ENCODE measurements around the gene TMEM186.

- TF ChIP-seq EZH2phosphoT487 (IDR thresholded peaks at IDR 0.05; ENCODE audit: low read depth): no peak
- no peak for TF ChIP-seq CTCF (IDR thresholded peaks at IDR 0.05; ENCODE audit: low read depth, low read length)
Observed at GRCh38 chr16:8801701-8802100, 4.3 kb upstream of the TMEM186 start.
